Bronchus fibroblast of lung (primary cell): ENCODE results near the gene MED23. TPM values are rescaled to one million over a fixed set of nuclear protein-coding genes. Genes with fewer than 3 reads are reported as not detected.

Experiments used
- total RNA-seq: library from RNA; depleted of rRNA; stranded (reverse); fragments of >200 nt; gene quantifications from 2 replicates; pipeline ENCODE4 v1.2.3, GENCODE V29; 2015

Gene MED23
- 12.8 and 13.2 TPM in 2 replicates for total RNA-seq

GRCh38 chr6:131627724-131628682 lies at the start of gene MED23:
Gene MED23, minus strand, starts transcription at chr6:131628242. Its CDS starts 193 bp downstream, at chr6:131628049.

GRCh38 chr6:131636880-131637792 lies 9.1 kb upstream of the MED23 start, which contains the start of gene ENPP3:
Gene ENPP3, plus strand, starts transcription at chr6:131637302. Its CDS starts 83 bp downstream, at chr6:131637385.

GRCh38 chr6:131572686-131573415 lies 55.2 kb downstream of the MED23 start, which contains the start of gene ARG1:
Gene ARG1, plus strand, starts transcription at chr6:131573226. Its CDS starts 57 bp downstream, at chr6:131573283.

Other genes with a start within 250 kb of the MED23 start
- gene ARG1, start 55.0 kb downstream of the MED23 start, total RNA-seq, result not detected in 2 replicates
- under 0.01 and 1.5 TPM in 2 replicates for gene ENPP3, start 9.1 kb upstream of the MED23 start, total RNA-seq
- 0.15 TPM in 1 of 2 replicates, not detected in the other for gene OR2A4, start 73.2 kb upstream of the MED23 start, total RNA-seq
- gene CTAGE9, start 82.8 kb upstream of the MED23 start, total RNA-seq, result under 0.01 TPM in 1 of 2 replicates, not detected in the other
- 6.1 and 6.6 TPM in 2 replicates for gene ENPP1, start 179.8 kb upstream of the MED23 start, total RNA-seq